Kidney (tissue), 14 donors: ENCODE results near the gene RBM14. TPM values are rescaled to one million over a fixed set of nuclear protein-coding genes. Genes with fewer than 3 reads are reported as not detected.

Experiments used
- DNase-seq, 5 donors: peaks; one replicate each; pipeline ENCODE4 v3.0.0-alpha.2; 2013 to 2020
- FAIRE-seq: peaks from 2 replicates; lab custom pipeline; 2012; peaks lifted over from hg19 to GRCh38; lab: Jason Lieb, UNC
- H3K27ac ChIP-seq, 2 donors: one replicate each; pipeline ENCODE4 v1.7.0; 2013; ENCODE audit warnings: low read depth in 2 of 2, low read length in 2 of 2, inconsistent platforms in 1 of 2
- H3K27me3 ChIP-seq: one replicate; pipeline ENCODE4 v1.7.1; 2013; ENCODE audit warnings: low read length, inconsistent platforms; ENCODE audit not compliant: control insufficient read depth, insufficient read depth
- H3K36me3 ChIP-seq, 3 donors: one replicate each; pipeline versions ENCODE4 v1.7.0 to v1.7.1; 2013; ENCODE audit warnings: low read length in 3 of 3, control low read depth in 1 of 3, inconsistent platforms in 1 of 3; ENCODE audit not compliant: insufficient read depth in 3 of 3, control insufficient read depth in 2 of 3
- H3K4me1 ChIP-seq, 3 donors: one replicate each; pipeline versions ENCODE4 v1.7.0 to v1.7.1; 2013; ENCODE audit warnings: low read length in 3 of 3, inconsistent platforms in 1 of 3, low read depth in 1 of 3; ENCODE audit not compliant: control insufficient read depth in 2 of 3, insufficient read depth in 2 of 3
- H3K4me3 ChIP-seq, 3 donors: one replicate each; pipeline versions ENCODE4 v1.7.0 to v1.8.1; 2013; ENCODE audit warnings: low read length in 3 of 3, control low read depth in 1 of 3, inconsistent platforms in 1 of 3
- H3K9ac ChIP-seq, 3 donors: one replicate each; pipeline versions ENCODE4 v1.7.0 to v1.7.1; 2013; ENCODE audit warnings: low read length in 3 of 3, control low read depth in 1 of 3, inconsistent platforms in 1 of 3
- H3K9me3 ChIP-seq, 3 donors: one replicate each; pipeline versions ENCODE4 v1.7.0 to v1.7.1; 2013; ENCODE audit warnings: low read length in 3 of 3, control low read depth in 1 of 3, inconsistent platforms in 1 of 3; ENCODE audit not compliant: control insufficient read depth in 2 of 3, insufficient read depth in 1 of 3
- intact Hi-C: fragments of 100-400 bp; cut with DNase I; formaldehyde crosslinking; loops from one replicate; pipeline ENCODE4 v1.11.1; 2022
- polyA plus RNA-seq: library from polyadenylated mRNA; stranded (reverse); fragments of 350-450 nt; fragmentation: Illumina TruSeq; extraction: RNeasy Lipid Tissue Mini Kit (QIAGEN cat#74804); gene quantifications from one replicate; pipeline ENCODE4 v1.2.3, GENCODE V29; 2014; ENCODE audit warnings: low read depth, low replicate concordance; ENCODE audit not compliant: insufficient read depth
- total RNA-seq: library from RNA; stranded (reverse); fragmentation: NEBNext Ultra II Directional; extraction: Animal tissue kit (Norgen Biotek cat#: 25700); gene quantifications from one replicate; pipeline ENCODE4 v1.2.1, GENCODE V29; 2021
- TF ChIP-seq, protein P1 (sequence below): IDR thresholded peaks from 3 replicates; pipeline ENCODE4 v1.5.1; 2012; ENCODE audit warnings: mild to moderate bottlenecking, moderate library complexity, borderline replicate concordance; ENCODE audit not compliant: insufficient read depth; ENCODE audit errors: extremely low read depth
- donor health status: control.
- donor health status: control.
- donor health status: control.
- donor health status: control.
- donor health status: control.
- donor health status: DM: yes; HTN: yes; CAD: no.
- donor health status: Normal renal cell carcinoma (clear cell type).

The RBM14 gene
- total and polyA plus RNA-seq, 2 donors from 2014 or later, result 35.9 to 80.6 TPM

- H3K4me3 ChIP-seq, result no peak overlapping the region
- no peak for FAIRE-seq
- intact Hi-C loops, result no loop called here
Observed at GRCh38 chr11:66649903-66650302, 33.5 kb downstream of the RBM14 start.

GRCh38 chr11:66651016-66651415, 34.6 kb downstream of the RBM14 start:
- intact Hi-C loops, result no loop called here
- TF ChIP-seq, protein P1, sequence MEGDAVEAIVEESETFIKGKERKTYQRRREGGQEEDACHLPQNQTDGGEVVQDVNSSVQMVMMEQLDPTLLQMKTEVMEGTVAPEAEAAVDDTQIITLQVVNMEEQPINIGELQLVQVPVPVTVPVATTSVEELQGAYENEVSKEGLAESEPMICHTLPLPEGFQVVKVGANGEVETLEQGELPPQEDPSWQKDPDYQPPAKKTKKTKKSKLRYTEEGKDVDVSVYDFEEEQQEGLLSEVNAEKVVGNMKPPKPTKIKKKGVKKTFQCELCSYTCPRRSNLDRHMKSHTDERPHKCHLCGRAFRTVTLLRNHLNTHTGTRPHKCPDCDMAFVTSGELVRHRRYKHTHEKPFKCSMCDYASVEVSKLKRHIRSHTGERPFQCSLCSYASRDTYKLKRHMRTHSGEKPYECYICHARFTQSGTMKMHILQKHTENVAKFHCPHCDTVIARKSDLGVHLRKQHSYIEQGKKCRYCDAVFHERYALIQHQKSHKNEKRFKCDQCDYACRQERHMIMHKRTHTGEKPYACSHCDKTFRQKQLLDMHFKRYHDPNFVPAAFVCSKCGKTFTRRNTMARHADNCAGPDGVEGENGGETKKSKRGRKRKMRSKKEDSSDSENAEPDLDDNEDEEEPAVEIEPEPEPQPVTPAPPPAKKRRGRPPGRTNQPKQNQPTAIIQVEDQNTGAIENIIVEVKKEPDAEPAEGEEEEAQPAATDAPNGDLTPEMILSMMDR, result no peak
- no peak for FAIRE-seq

More at GRCh38 chr11:66649903-66650302, 33.5 kb downstream of the RBM14 start:
- Histone ChIP-seq H3K27ac (no peak overlapping the region), H3K36me3 (peaks cover 7 to 29% (median 23%) of the 10 kb centered on the region in 3 donors), H3K4me1 (peaks cover 0 to 8% (median 5%) of the 10 kb centered on the region in 3 donors), H3K9me3 (no peaks in the 10 kb centered on the region), H3K27me3 (no peaks in the 10 kb centered on the region), H3K9ac (no peak overlapping the region)
- DNase-seq, result no peak
- TF ChIP-seq, protein P1, result no peak

GRCh38 chr11:66652651-66653050, 36.2 kb downstream of the RBM14 start:
- TF ChIP-seq, protein P1, result no peak
- Histone ChIP-seq H3K9ac (no peak overlapping the region), H3K9me3 (no peaks in the 10 kb centered on the region), H3K27me3 (no peaks in the 10 kb centered on the region), H3K27ac (no peak overlapping the region), H3K36me3 (peaks cover 0 to 10% (median 3%) of the 10 kb centered on the region in 3 donors), H3K4me3 (no peak overlapping the region), H3K4me1 (no peaks in the 10 kb centered on the region)
- intact Hi-C loops, result no loop called here
- DNase-seq (no peak), FAIRE-seq (no peak)

More at GRCh38 chr11:66651016-66651415, 34.6 kb downstream of the RBM14 start:
- no peaks in the 10 kb centered on the region for H3K4me1 ChIP-seq
- no peak overlapping the region for H3K9ac ChIP-seq
- peaks cover under 1 to 19% (median 16%) of the 10 kb centered on the region in 3 donors for H3K36me3 ChIP-seq
- H3K9me3 ChIP-seq, result no peaks in the 10 kb centered on the region
- H3K27ac ChIP-seq, result no peak overlapping the region
- no peak for DNase-seq
- no peaks in the 10 kb centered on the region for H3K27me3 ChIP-seq
- no peak overlapping the region for H3K4me3 ChIP-seq

- no peaks in the 10 kb centered on the region for H3K4me1 ChIP-seq
- TF ChIP-seq, protein P1, result no peak
- intact Hi-C loops, result no loop called here
Observed at GRCh38 chr11:66653123-66653522, 36.7 kb downstream of the RBM14 start.

More at GRCh38 chr11:66653123-66653522, 36.7 kb downstream of the RBM14 start:
- no peak overlapping the region for H3K9ac ChIP-seq
- H3K36me3 ChIP-seq, result peaks cover 0 to 10% (median 3%) of the 10 kb centered on the region in 3 donors
- no peaks in the 10 kb centered on the region for H3K9me3 ChIP-seq
- H3K27me3 ChIP-seq, result no peaks in the 10 kb centered on the region
- no peak overlapping the region for H3K27ac ChIP-seq
- DNase-seq, result no peak
- no peak for FAIRE-seq
- no peak overlapping the region for H3K4me3 ChIP-seq
